Stimulated activated CD4-positive, alpha-beta T cell treated with anti-CD3 and anti-CD28 coated beads, Interleukin-2, amount 100 ng/mL, for 4 hours (primary cell): ENCODE measurements around the gene MGMT.

Experiments used
- DNase-seq: peaks from one replicate; pipeline ENCODE4 v3.0.0-alpha.2; 2020; ENCODE audit warnings: low read depth

The MGMT gene

GRCh38 chr10:129626309-129626708 lies 159.3 kb downstream of the MGMT start:
- DNase-seq = no peak

- no peak for DNase-seq
Observed at GRCh38 chr10:129626796-129627435, 159.9 kb downstream of the MGMT start.

- DNase-seq = no peak
Observed at GRCh38 chr10:129627442-129627841, 160.4 kb downstream of the MGMT start.

DNA sequence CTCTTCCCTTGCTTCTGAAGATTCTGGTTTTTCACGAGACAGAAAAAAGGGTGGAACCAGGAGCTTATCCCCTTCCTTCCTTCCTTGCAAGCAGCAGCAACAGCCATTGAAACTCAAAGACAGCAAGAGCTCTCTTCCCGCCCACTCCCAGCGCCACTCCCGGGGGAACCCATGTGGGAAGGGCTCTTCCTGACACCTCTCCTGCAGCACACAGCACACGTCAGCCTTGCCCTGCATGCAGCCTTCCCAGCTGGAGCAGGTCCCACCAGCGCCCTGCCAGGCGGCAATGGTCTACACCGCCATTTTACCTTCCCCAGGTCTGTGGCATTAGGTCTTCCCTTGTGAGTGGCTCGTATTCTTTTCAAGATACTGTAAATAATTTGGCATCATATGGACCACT lies 161.8 kb downstream of the MGMT start:
- DNase-seq = no peak

GRCh38 chr10:129629911-129630310 lies 162.9 kb downstream of the MGMT start:
- no peak for DNase-seq

- no peak for DNase-seq
Observed at GRCh38 chr10:129631006-129631405, 164.0 kb downstream of the MGMT start.

DNA sequence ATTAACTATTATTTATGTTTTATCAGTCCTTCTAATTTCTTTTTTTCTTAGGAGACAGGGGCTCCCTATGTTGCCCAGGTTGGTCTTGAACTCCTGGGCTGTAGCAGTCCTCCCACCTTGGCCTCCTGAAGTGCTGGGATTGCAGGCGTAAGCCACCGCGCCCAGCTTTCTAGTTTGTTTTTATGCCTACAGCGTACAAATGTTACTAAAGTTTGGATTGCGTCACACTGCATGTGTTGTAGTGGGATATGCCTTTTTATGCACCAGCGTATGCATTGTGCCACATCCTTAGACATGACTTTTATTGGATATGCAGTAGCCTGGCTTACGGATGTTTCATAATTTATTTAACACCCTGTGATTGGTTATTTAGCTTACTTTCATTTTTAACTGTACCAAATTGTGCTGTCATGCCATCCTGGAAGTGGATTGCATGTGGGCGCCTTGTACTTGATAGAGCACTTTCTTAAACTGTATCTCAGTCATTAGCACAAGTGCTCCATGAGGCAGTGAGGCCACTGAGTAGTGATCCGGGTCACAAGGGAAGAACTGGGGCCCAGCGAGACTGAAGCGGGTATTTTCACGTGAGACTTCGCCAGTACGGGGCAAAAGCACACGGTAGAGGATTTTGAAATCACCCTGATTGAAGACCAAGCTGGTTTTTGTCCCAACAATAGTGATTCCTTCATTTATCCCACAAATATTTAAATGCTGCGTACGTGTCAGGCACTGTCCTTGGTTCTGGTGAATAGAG lies 165.0 kb downstream of the MGMT start:
- no peak for DNase-seq

DNA sequence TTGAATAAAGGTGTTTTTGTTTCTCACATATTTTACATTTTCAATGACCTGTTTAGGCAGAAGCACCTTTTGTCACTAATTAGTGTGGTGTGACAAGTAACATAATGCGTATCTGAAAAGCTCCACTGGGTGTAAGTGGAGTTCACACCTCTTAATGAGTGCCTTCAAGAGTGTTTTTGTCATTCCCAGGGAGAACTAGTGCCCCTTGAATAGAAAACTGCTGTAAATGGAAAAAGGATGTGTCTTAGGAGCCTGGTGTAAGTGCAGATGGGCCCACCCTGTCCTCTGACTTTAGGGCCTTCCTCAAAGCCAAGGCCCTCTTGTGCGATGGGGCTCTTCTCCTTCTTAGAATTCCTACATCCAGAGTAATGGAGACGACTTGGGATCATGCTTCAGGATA lies 170.0 kb downstream of the MGMT start:
- no peak for DNase-seq

DNA sequence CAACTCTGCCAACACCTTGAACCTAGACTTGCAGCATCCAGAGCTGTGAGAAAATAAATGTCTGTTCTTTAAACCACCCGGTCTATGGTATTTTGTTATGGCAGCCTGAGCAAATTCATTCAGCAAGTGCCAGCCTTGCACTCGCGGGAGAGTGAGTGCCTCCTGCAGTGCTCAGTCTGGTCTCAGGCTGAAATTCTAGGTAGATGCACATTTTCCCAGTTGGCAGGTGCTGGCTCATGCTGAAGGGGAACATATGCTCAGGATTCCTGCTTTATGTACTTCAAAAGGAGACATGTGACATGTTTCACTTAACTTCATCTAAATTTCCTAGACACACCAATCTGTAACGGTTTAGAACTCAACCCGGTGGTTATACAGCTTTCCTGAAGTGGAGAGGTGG lies 170.8 kb downstream of the MGMT start:
- no peak for DNase-seq

DNA sequence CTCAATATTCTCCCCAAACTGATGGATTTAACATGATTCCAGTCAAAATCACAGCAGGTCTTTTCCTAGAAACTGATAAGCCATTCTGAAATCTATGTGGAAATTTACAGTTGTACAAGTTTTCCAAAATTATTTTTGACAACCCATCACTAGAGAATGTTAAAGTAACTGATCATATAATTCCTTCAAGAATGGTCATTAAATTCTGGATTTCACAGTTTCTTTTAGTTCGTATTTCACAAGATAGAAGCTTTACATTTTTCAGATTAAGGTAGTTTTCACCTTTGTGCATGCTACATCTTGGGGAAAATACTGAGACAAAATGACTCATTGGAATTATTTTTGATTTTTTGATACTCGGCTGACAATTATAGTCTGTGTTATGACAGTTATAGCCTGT lies 174.3 kb downstream of the MGMT start:
- no peak for DNase-seq

DNA sequence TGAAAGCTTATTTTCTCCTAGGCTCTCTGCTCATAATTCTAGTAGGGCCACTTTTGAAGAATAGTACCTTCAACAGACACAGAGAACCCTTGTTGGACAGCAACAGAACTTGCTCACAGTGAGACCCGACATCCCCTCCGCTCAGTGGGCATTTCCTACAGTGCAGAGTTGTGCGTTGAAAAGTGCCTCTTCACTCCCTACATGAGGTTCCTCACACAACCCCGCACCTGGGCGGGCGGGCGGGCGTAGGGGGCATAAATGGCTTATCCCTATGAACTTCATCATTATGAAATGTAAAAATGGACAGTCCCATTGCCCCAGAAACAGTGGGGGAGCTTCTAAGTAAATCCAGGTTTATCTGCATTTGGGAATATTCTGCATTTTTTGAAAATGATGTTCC lies 174.9 kb downstream of the MGMT start:
- DNase-seq = no peak

- no peak for DNase-seq
Observed at GRCh38 chr10:129642427-129642826, 175.4 kb downstream of the MGMT start.

GRCh38 chr10:129643266-129643665 lies 176.2 kb downstream of the MGMT start:
- DNase-seq = no peak

- DNase-seq = no peak
Observed at GRCh38 chr10:129645487-129645886, 178.4 kb downstream of the MGMT start.

DNA sequence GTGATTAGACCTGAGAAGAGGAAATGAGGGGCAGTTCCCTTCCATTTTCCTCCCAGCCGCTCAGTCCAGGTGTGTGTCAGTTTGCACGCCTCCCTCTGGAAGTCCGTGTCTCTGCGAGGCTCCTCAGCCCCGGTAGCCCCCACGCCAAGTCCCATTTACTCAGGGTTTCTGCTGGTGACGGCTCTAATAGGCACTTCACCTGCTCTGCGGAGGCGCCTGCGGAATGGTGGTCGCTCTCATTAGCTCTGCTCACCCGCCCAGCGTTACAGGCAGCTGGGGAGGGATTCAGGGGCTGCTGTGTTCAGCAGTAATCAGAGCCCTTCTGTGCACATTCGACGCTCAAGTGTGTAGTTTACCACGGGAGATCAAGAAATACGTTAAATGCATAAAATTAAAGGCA lies 179.9 kb downstream of the MGMT start:
- DNase-seq = no peak

DNA sequence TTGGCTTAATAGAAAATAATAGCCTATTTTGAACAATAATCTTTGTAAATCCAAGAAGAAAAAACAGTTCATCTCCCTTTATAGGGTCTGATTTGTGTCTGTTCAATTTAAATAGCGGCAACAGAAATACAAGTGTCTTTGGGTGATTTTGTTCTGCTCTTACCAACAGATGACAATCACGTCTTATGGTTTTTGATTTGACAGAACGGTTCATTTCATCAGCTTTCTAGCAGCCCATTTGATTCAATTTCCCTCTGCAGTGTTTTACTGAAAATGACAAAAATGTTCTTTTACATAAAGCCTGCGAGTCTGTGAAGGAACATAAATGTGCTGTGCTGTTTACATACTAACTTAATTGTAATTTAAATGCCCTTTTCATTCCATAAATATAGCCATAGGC lies 180.5 kb downstream of the MGMT start:
- DNase-seq = no peak

- DNase-seq = no peak
Observed at GRCh38 chr10:129648856-129649255, 181.8 kb downstream of the MGMT start.

DNA sequence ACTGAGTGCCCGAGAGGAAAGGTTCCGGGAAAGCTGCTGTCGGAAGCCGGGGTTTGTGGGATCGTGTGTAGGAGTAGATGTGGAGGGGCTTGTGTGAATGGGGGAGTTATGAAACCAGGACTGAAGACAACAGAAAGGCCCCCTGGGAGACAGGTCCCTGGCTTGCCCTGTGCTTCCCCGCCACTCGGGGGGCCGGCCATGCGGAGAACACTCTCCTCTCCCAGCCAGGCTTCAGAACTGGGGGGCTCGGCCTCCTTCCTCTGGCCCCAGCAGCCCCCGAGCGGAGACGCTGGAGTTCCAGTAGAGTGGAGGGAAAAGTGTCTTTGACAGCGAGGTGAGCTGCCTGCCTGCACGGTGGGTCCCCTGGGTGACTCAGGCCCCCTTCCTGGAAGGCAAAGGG lies 185.0 kb downstream of the MGMT start:
- DNase-seq = no peak

GRCh38 chr10:129652521-129653201 lies 185.6 kb downstream of the MGMT start:
- no peak for DNase-seq

DNA sequence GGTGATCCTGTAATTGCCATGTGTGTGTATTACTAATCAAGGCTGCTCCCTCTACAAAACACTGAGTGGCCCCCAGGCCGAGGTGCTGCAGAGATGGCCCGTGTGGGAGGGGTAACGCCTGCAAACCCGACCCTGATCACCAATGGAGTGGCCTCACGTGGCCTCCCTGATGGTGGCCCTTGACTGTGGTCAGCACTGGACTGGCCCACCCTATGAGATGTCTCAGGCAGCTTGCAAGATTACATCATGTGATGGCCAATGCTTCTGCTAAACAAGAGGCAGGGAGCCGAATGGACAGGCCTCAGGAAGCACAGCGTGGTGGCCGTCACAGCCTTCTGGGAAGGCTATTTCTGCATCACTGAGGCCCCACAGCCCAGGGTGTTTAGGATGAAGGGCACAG lies 186.4 kb downstream of the MGMT start:
- DNase-seq = no peak

- no peak for DNase-seq
Observed at GRCh38 chr10:129653861-129654260, 186.8 kb downstream of the MGMT start.

DNA sequence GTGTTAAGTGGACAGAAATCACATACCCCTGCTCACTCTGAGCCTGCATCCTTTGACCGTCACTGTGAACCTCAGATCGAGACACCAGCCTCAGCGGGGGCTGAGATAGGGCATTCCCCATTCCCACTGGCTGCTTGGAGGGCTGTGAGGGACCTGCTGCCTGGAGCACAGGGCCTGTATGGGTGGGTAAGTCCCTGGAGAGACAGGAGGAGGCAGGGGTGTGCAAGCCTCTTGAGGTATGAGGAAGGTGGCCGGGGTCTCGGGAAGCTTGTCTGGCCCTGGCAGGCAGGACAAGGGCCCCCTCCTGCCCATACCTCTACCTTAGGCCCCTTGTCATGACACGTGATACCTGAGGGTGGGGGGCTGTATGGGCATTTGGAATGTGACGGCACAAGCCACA lies 187.4 kb downstream of the MGMT start:
- DNase-seq = no peak

DNA sequence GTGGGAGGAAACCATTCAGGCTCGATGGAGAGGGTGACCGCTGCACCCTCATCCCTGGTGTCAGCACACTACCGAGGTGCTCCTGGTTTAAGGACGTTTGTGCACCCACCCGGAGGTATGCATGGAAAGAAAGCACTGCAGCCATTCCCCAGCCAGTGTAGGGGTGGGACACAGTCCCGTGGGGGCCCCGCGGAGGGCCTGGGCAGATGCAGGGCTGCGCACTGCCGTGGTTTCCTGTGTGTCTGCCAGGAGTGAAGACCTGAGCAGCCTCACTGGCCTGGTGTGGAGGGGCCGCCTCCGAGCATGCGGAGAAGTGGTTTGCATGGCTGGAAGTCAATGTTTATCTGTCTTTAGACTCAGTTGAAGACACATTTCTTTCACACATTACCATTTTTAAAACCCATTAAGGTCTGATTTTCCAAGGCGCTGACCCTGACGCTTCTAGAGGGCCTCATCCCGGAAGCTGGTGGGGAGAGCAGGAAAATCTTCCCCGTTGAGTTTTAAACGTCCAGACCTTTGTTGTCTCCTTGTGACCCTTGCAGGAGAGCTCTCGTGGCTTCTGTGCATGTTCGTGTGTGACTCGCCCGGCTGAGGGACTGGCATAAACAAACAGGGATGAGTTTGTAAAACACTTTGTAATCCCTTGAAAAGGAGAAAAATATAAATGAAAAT lies 188.1 kb downstream of the MGMT start:
- no peak for DNase-seq
